ENCODE results near the gene SECISBP2L.

The SECISBP2L gene

GRCh38 chr15:49015896-49016295 lies 30.4 kb downstream of the SECISBP2L start:
- H3K27ac ChIP-seq (ENCODE audit: insufficient read depth, low read depth, low read length, poor library complexity, severe bottlenecking): no peak overlapping the region
- peaks cover 14% of the 10 kb centered on the region for H3K36me3 ChIP-seq (ENCODE audit: control insufficient read depth, insufficient read depth, low read length)
- H3K4me1 ChIP-seq (ENCODE audit: control insufficient read depth, insufficient read depth, low read length): no peaks in the 10 kb centered on the region
- 94 to 97% methylated on average over 2 of the region's 2 CpGs for WGBS, 2 experiments
- no peaks in the 10 kb centered on the region for H3K27me3 ChIP-seq (ENCODE audit: control insufficient read depth, insufficient read depth, low read length, poor library complexity, severe bottlenecking)
- H3K4me3 ChIP-seq (ENCODE audit: insufficient read depth, low read depth, low read length): no peak overlapping the region
- H3K9me3 ChIP-seq (ENCODE audit: control insufficient read depth, low read length): no peaks in the 10 kb centered on the region

- H3K9me3 ChIP-seq (ENCODE audit: control insufficient read depth, low read length): no peaks in the 10 kb centered on the region
- H3K4me1 ChIP-seq (ENCODE audit: control insufficient read depth, insufficient read depth, low read length): no peaks in the 10 kb centered on the region
- H3K27ac ChIP-seq (ENCODE audit: insufficient read depth, low read depth, low read length, poor library complexity, severe bottlenecking): no peak overlapping the region
- H3K4me3 ChIP-seq (ENCODE audit: insufficient read depth, low read depth, low read length): no peak overlapping the region
- whole genome bisulfite sequencing, 2 experiments: 88 to 91% methylated on average over 2 of the region's 2 CpGs
- peaks cover 21% of the 10 kb centered on the region for H3K36me3 ChIP-seq (ENCODE audit: control insufficient read depth, insufficient read depth, low read length)
- H3K27me3 ChIP-seq (ENCODE audit: control insufficient read depth, insufficient read depth, low read length, poor library complexity, severe bottlenecking): no peaks in the 10 kb centered on the region
Measured at GRCh38 chr15:48999314-48999713, 46.9 kb downstream of the SECISBP2L start.

- Histone ChIP-seq H3K9me3 (ENCODE audit: control insufficient read depth, low read length) (no peaks in the 10 kb centered on the region), H3K27me3 (ENCODE audit: control insufficient read depth, insufficient read depth, low read length, poor library complexity, severe bottlenecking) (no peaks in the 10 kb centered on the region), H3K27ac (ENCODE audit: insufficient read depth, low read depth, low read length, poor library complexity, severe bottlenecking) (no peak overlapping the region), H3K36me3 (ENCODE audit: control insufficient read depth, insufficient read depth, low read length) (peaks cover 38% of the 10 kb centered on the region), H3K4me1 (ENCODE audit: control insufficient read depth, insufficient read depth, low read length) (no peaks in the 10 kb centered on the region), H3K4me3 (ENCODE audit: insufficient read depth, low read depth, low read length) (no peak overlapping the region)
- 91 to 100% methylated on average over 2 of the region's 2 CpGs for WGBS, 2 experiments
Measured at GRCh38 chr15:48996276-48996675, 50.0 kb downstream of the SECISBP2L start.

- H3K9me3 ChIP-seq (ENCODE audit: control insufficient read depth, low read length): no peaks in the 10 kb centered on the region
- H3K27ac ChIP-seq (ENCODE audit: insufficient read depth, low read depth, low read length, poor library complexity, severe bottlenecking): no peak overlapping the region
- no peaks in the 10 kb centered on the region for H3K4me1 ChIP-seq (ENCODE audit: control insufficient read depth, insufficient read depth, low read length)
- peaks cover 25% of the 10 kb centered on the region for H3K36me3 ChIP-seq (ENCODE audit: control insufficient read depth, insufficient read depth, low read length)
- no peaks in the 10 kb centered on the region for H3K27me3 ChIP-seq (ENCODE audit: control insufficient read depth, insufficient read depth, low read length, poor library complexity, severe bottlenecking)
- H3K4me3 ChIP-seq (ENCODE audit: insufficient read depth, low read depth, low read length): no peak overlapping the region
Measured at GRCh38 chr15:48993380-48993779, 52.9 kb downstream of the SECISBP2L start.

GRCh38 chr15:48992545-48992944 lies 53.7 kb downstream of the SECISBP2L start:
- Histone ChIP-seq H3K27ac (ENCODE audit: insufficient read depth, low read depth, low read length, poor library complexity, severe bottlenecking) (no peak overlapping the region), H3K9me3 (ENCODE audit: control insufficient read depth, low read length) (no peaks in the 10 kb centered on the region), H3K36me3 (ENCODE audit: control insufficient read depth, insufficient read depth, low read length) (peaks cover 25% of the 10 kb centered on the region), H3K4me1 (ENCODE audit: control insufficient read depth, insufficient read depth, low read length) (no peaks in the 10 kb centered on the region), H3K4me3 (ENCODE audit: insufficient read depth, low read depth, low read length) (no peak overlapping the region), H3K27me3 (ENCODE audit: control insufficient read depth, insufficient read depth, low read length, poor library complexity, severe bottlenecking) (no peaks in the 10 kb centered on the region)
- 88 to 100% methylated on average over 1 of the region's 1 CpG for whole genome bisulfite sequencing, 2 experiments

- H3K4me3 ChIP-seq (ENCODE audit: insufficient read depth, low read depth, low read length): no peak overlapping the region
- H3K27me3 ChIP-seq (ENCODE audit: control insufficient read depth, insufficient read depth, low read length, poor library complexity, severe bottlenecking): no peaks in the 10 kb centered on the region
- H3K9me3 ChIP-seq (ENCODE audit: control insufficient read depth, low read length): no peaks in the 10 kb centered on the region
- no peaks in the 10 kb centered on the region for H3K4me1 ChIP-seq (ENCODE audit: control insufficient read depth, insufficient read depth, low read length)
- WGBS, 2 experiments: 96% methylated on average over 6 of the region's 6 CpGs
- peaks cover 25% of the 10 kb centered on the region for H3K36me3 ChIP-seq (ENCODE audit: control insufficient read depth, insufficient read depth, low read length)
- no peak overlapping the region for H3K27ac ChIP-seq (ENCODE audit: insufficient read depth, low read depth, low read length, poor library complexity, severe bottlenecking)
Measured at GRCh38 chr15:48992096-48992495, 54.1 kb downstream of the SECISBP2L start.

GRCh38 chr15:48989170-48989569 lies 57.1 kb downstream of the SECISBP2L start:
- Histone ChIP-seq H3K9me3 (ENCODE audit: control insufficient read depth, low read length) (no peaks in the 10 kb centered on the region), H3K27me3 (ENCODE audit: control insufficient read depth, insufficient read depth, low read length, poor library complexity, severe bottlenecking) (no peaks in the 10 kb centered on the region)
- 60 to 83% methylated on average over 1 of the region's 1 CpG for WGBS, 2 experiments

GRCh38 chr15:48987142-48987541 lies 59.1 kb downstream of the SECISBP2L start:
- Histone ChIP-seq H3K4me1 (ENCODE audit: control insufficient read depth, insufficient read depth, low read length) (no peaks in the 10 kb centered on the region), H3K27ac (ENCODE audit: insufficient read depth, low read depth, low read length, poor library complexity, severe bottlenecking) (no peak overlapping the region), H3K9me3 (ENCODE audit: control insufficient read depth, low read length) (no peaks in the 10 kb centered on the region), H3K36me3 (ENCODE audit: control insufficient read depth, insufficient read depth, low read length) (peaks cover 13% of the 10 kb centered on the region), H3K4me3 (ENCODE audit: insufficient read depth, low read depth, low read length) (no peak overlapping the region), H3K27me3 (ENCODE audit: control insufficient read depth, insufficient read depth, low read length, poor library complexity, severe bottlenecking) (no peaks in the 10 kb centered on the region)

More at GRCh38 chr15:48989170-48989569, 57.1 kb downstream of the SECISBP2L start:
- Histone ChIP-seq H3K27ac (ENCODE audit: insufficient read depth, low read depth, low read length, poor library complexity, severe bottlenecking) (no peak overlapping the region), H3K4me1 (ENCODE audit: control insufficient read depth, insufficient read depth, low read length) (no peaks in the 10 kb centered on the region), H3K36me3 (ENCODE audit: control insufficient read depth, insufficient read depth, low read length) (peaks cover 21% of the 10 kb centered on the region), H3K4me3 (ENCODE audit: insufficient read depth, low read depth, low read length) (no peak overlapping the region)

- Histone ChIP-seq H3K27me3 (ENCODE audit: control insufficient read depth, insufficient read depth, low read length, poor library complexity, severe bottlenecking) (no peaks in the 10 kb centered on the region), H3K4me1 (ENCODE audit: control insufficient read depth, insufficient read depth, low read length) (no peaks in the 10 kb centered on the region), H3K36me3 (ENCODE audit: control insufficient read depth, insufficient read depth, low read length) (peaks cover 4% of the 10 kb centered on the region), H3K27ac (ENCODE audit: insufficient read depth, low read depth, low read length, poor library complexity, severe bottlenecking) (no peak overlapping the region), H3K9me3 (ENCODE audit: control insufficient read depth, low read length) (no peaks in the 10 kb centered on the region), H3K4me3 (ENCODE audit: insufficient read depth, low read depth, low read length) (no peak overlapping the region)
- 97% methylated on average over 5 of the region's 5 CpGs for WGBS, 2 experiments
Measured at GRCh38 chr15:48986240-48986639, 60.0 kb downstream of the SECISBP2L start.

GRCh38 chr15:48985516-48985915 lies 60.7 kb downstream of the SECISBP2L start:
- Histone ChIP-seq H3K9me3 (ENCODE audit: control insufficient read depth, low read length) (no peaks in the 10 kb centered on the region), H3K4me3 (ENCODE audit: insufficient read depth, low read depth, low read length) (no peak overlapping the region), H3K4me1 (ENCODE audit: control insufficient read depth, insufficient read depth, low read length) (no peaks in the 10 kb centered on the region), H3K27ac (ENCODE audit: insufficient read depth, low read depth, low read length, poor library complexity, severe bottlenecking) (no peak overlapping the region), H3K36me3 (ENCODE audit: control insufficient read depth, insufficient read depth, low read length) (no peaks in the 10 kb centered on the region), H3K27me3 (ENCODE audit: control insufficient read depth, insufficient read depth, low read length, poor library complexity, severe bottlenecking) (no peaks in the 10 kb centered on the region)
- 92 to 95% methylated on average over 1 to 2 of the region's 3 CpGs for WGBS, 2 experiments

GRCh38 chr15:48984811-48985352 lies 61.4 kb downstream of the SECISBP2L start:
- Histone ChIP-seq H3K4me3 (ENCODE audit: insufficient read depth, low read depth, low read length) (no peak overlapping the region), H3K4me1 (ENCODE audit: control insufficient read depth, insufficient read depth, low read length) (no peaks in the 10 kb centered on the region), H3K27me3 (ENCODE audit: control insufficient read depth, insufficient read depth, low read length, poor library complexity, severe bottlenecking) (no peaks in the 10 kb centered on the region), H3K27ac (ENCODE audit: insufficient read depth, low read depth, low read length, poor library complexity, severe bottlenecking) (no peak overlapping the region), H3K9me3 (ENCODE audit: control insufficient read depth, low read length) (no peaks in the 10 kb centered on the region), H3K36me3 (ENCODE audit: control insufficient read depth, insufficient read depth, low read length) (no peaks in the 10 kb centered on the region)
- 91 to 98% methylated on average over 4 of the region's 4 CpGs for WGBS, 2 experiments
